ENCODE results near the gene MAGI2.

MAGI2 gene

DNA sequence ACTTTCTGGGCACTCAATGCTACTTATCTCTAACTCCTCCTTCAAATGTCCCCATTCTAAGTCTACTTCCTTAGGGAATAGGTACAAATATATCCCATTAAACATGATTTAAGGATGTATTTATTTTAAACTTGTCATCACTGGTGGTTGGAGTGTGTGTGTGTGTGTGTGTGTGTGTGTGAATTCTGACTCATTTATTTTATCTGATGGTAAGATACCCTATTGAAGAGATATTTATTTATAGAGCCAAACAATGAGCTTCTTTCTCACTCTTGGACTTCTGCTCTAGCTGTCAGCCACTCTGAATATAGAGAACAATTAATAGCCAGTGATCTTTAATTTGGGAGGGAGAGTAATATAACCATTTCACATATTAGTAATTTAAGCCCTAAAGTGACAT is 17.8 kb upstream of the MAGI2 start:
- no peak for DNase-seq
- no peak overlapping the region for H3K27ac ChIP-seq (ENCODE audit: insufficient read depth, low read length, poor library complexity, severe bottlenecking)
- no peaks in the 10 kb centered on the region for H3K27me3 ChIP-seq (replicated peaks; ENCODE audit: control insufficient read depth, insufficient read depth, low read length, poor library complexity, severe bottlenecking)
- no peaks in the 10 kb centered on the region for H3K4me1 ChIP-seq (ENCODE audit: control insufficient read depth, insufficient read depth, low read length, poor library complexity, severe bottlenecking)
- no peaks in the 10 kb centered on the region for H3K9me3 ChIP-seq (ENCODE audit: control insufficient read depth, low read length)
- no peaks in the 10 kb centered on the region for H3K36me3 ChIP-seq (ENCODE audit: control insufficient read depth, insufficient read depth, low read length)
- no peak overlapping the region for H3K4me3 ChIP-seq (ENCODE audit: insufficient read depth, low read depth, low read length, poor library complexity, severe bottlenecking)

DNA sequence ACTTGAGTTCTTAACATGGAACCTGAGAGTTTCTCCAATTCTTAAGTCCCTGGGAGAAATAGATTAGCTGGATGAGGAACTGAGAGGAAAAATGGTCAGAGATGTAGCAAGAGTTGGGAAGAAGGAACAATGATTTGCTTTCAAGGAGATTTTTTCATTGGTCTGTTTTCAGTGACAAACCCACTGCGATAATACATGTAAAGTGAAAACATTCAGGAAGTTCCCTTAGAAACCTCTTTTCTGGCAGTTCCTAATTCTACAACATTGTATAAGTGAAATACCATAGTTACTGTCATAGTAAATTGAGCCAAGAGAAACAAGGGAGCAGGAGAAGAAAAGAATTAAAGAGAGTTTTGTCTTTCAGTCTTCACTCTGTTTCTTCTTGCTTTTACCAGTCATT is 12.1 kb upstream of the MAGI2 start:
- H3K27me3 ChIP-seq (replicated peaks; ENCODE audit: control insufficient read depth, insufficient read depth, low read length, poor library complexity, severe bottlenecking): no peaks in the 10 kb centered on the region
- DNase-seq: no peak
- H3K4me1 ChIP-seq (ENCODE audit: control insufficient read depth, insufficient read depth, low read length, poor library complexity, severe bottlenecking): no peaks in the 10 kb centered on the region
- no peaks in the 10 kb centered on the region for H3K9me3 ChIP-seq (ENCODE audit: control insufficient read depth, low read length)
- H3K36me3 ChIP-seq (ENCODE audit: control insufficient read depth, insufficient read depth, low read length): no peaks in the 10 kb centered on the region
- H3K4me3 ChIP-seq (ENCODE audit: insufficient read depth, low read depth, low read length, poor library complexity, severe bottlenecking): no peak overlapping the region
- no peak overlapping the region for H3K27ac ChIP-seq (ENCODE audit: insufficient read depth, low read length, poor library complexity, severe bottlenecking)

DNA sequence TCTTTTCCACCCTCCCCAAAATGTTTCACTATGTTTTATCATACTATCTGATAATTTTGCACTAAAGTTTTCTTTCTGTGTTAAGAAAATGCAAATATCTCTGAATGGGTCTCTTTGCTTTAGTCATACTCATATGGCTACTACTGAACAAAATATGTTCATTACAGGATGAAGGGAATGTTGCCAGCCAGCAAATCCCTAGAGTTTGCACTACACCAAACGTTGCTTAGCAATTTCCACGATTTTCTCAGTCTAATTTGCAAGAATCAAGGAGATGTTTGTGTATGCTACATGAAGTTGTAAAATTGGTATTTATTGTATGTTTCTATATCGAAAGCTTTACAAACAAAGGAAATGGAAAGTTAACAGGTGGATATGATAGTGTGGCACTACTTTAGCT is 10.6 kb upstream of the MAGI2 start:
- Histone ChIP-seq H3K9me3 (ENCODE audit: control insufficient read depth, low read length) (no peaks in the 10 kb centered on the region), H3K4me1 (ENCODE audit: control insufficient read depth, insufficient read depth, low read length, poor library complexity, severe bottlenecking) (no peaks in the 10 kb centered on the region), H3K36me3 (ENCODE audit: control insufficient read depth, insufficient read depth, low read length) (no peaks in the 10 kb centered on the region), H3K27me3 (replicated peaks; ENCODE audit: control insufficient read depth, insufficient read depth, low read length, poor library complexity, severe bottlenecking) (no peaks in the 10 kb centered on the region), H3K4me3 (ENCODE audit: insufficient read depth, low read depth, low read length, poor library complexity, severe bottlenecking) (no peak overlapping the region), H3K27ac (ENCODE audit: insufficient read depth, low read length, poor library complexity, severe bottlenecking) (no peak overlapping the region)
- DNase-seq: no peak

DNA sequence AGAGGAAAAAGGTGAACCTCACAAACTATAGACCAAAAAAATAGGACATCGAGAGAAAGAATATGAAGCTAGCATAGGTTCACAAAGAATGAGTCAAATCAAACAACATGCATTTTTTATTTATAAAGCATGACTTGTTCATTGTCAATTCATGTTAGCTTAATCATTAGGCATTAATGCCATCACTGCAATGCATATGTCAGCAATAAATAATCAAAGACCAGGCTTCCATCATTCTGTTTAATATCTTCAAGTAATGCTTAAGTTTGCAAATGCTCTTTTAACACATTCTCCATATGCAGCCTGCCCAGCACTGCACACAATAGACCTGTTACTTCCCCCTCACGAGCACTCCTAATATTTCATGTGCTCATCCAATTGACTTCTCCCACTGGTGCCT is 8.9 kb upstream of the MAGI2 start:
- H3K4me3 ChIP-seq (ENCODE audit: insufficient read depth, low read depth, low read length, poor library complexity, severe bottlenecking): no peak overlapping the region
- no peak overlapping the region for H3K27ac ChIP-seq (ENCODE audit: insufficient read depth, low read length, poor library complexity, severe bottlenecking)
- H3K27me3 ChIP-seq (replicated peaks; ENCODE audit: control insufficient read depth, insufficient read depth, low read length, poor library complexity, severe bottlenecking): no peaks in the 10 kb centered on the region
- H3K9me3 ChIP-seq (ENCODE audit: control insufficient read depth, low read length): no peaks in the 10 kb centered on the region
- no peaks in the 10 kb centered on the region for H3K36me3 ChIP-seq (ENCODE audit: control insufficient read depth, insufficient read depth, low read length)
- no peak for DNase-seq
- no peaks in the 10 kb centered on the region for H3K4me1 ChIP-seq (ENCODE audit: control insufficient read depth, insufficient read depth, low read length, poor library complexity, severe bottlenecking)

DNA sequence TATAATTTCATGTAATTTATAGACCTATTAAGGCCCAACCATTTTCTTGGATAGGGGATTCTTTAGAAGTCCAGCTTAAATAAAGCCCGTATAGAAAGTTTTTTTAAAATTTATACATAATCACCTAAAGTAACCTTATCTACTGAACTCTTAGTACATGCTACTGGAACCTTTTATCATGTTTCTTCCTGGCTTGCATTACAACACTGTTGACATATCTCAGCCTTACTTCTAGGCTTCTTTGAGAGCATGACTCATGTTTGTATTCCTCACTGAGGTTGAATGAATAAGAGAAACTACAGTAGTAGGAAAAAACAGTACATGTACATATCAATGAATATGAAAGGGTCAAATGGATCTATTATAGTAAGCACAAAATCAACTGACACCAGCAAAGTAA is 8.2 kb upstream of the MAGI2 start:
- Histone ChIP-seq H3K27me3 (replicated peaks; ENCODE audit: control insufficient read depth, insufficient read depth, low read length, poor library complexity, severe bottlenecking) (no peaks in the 10 kb centered on the region), H3K9me3 (ENCODE audit: control insufficient read depth, low read length) (no peaks in the 10 kb centered on the region), H3K36me3 (ENCODE audit: control insufficient read depth, insufficient read depth, low read length) (no peaks in the 10 kb centered on the region), H3K4me1 (ENCODE audit: control insufficient read depth, insufficient read depth, low read length, poor library complexity, severe bottlenecking) (no peaks in the 10 kb centered on the region), H3K27ac (ENCODE audit: insufficient read depth, low read length, poor library complexity, severe bottlenecking) (no peak overlapping the region), H3K4me3 (ENCODE audit: insufficient read depth, low read depth, low read length, poor library complexity, severe bottlenecking) (no peak overlapping the region)
- no peak for DNase-seq

DNA sequence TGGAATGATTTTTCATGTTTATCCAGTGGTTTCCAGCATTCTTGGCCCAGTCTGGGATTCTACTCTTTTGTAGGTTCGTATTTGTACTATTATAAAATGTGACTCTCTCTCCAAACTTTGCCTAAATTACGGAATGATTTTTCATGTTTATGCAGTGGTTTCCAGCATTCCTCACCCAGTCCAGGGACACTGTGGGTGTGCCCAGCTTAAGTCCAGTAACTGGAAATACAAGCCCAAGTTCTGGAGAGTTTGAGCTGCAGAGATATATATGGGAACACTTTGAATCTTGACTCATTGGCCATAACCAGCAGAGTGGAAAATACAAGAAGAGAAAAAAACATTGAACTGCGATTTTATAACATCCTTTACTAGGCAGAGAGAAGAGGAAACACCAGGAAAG is 5.9 kb upstream of the MAGI2 start:
- Histone ChIP-seq H3K4me1 (ENCODE audit: control insufficient read depth, insufficient read depth, low read length, poor library complexity, severe bottlenecking) (no peaks in the 10 kb centered on the region), H3K4me3 (ENCODE audit: insufficient read depth, low read depth, low read length, poor library complexity, severe bottlenecking) (no peak overlapping the region), H3K9me3 (ENCODE audit: control insufficient read depth, low read length) (no peaks in the 10 kb centered on the region), H3K27me3 (replicated peaks; ENCODE audit: control insufficient read depth, insufficient read depth, low read length, poor library complexity, severe bottlenecking) (no peaks in the 10 kb centered on the region), H3K27ac (ENCODE audit: insufficient read depth, low read length, poor library complexity, severe bottlenecking) (no peak overlapping the region), H3K36me3 (ENCODE audit: control insufficient read depth, insufficient read depth, low read length) (no peaks in the 10 kb centered on the region)
- DNase-seq: no peak

DNA sequence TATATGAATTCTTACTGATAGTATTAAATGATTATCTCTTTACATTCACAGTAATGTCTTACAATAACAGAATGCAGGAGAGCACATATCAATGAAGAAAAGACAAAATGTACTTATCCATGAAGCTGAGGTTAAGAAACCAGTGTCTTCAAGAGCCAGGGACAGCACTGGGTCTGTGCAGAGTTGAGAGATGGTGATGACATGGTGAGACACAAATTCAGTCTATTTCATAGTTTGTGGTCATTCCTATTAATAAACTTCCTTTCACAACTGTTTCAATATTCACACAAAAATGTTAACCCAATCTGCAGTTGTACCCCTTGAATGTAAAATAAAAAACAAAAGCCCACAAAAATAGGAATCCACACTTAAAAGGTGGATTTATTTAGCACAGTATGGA is 5.3 kb upstream of the MAGI2 start:
- no peaks in the 10 kb centered on the region for H3K36me3 ChIP-seq (ENCODE audit: control insufficient read depth, insufficient read depth, low read length)
- no peak overlapping the region for H3K27ac ChIP-seq (ENCODE audit: insufficient read depth, low read length, poor library complexity, severe bottlenecking)
- H3K27me3 ChIP-seq (replicated peaks; ENCODE audit: control insufficient read depth, insufficient read depth, low read length, poor library complexity, severe bottlenecking): no peaks in the 10 kb centered on the region
- H3K4me1 ChIP-seq (ENCODE audit: control insufficient read depth, insufficient read depth, low read length, poor library complexity, severe bottlenecking): no peaks in the 10 kb centered on the region
- H3K9me3 ChIP-seq (ENCODE audit: control insufficient read depth, low read length): no peaks in the 10 kb centered on the region
- DNase-seq: no peak
- H3K4me3 ChIP-seq (ENCODE audit: insufficient read depth, low read depth, low read length, poor library complexity, severe bottlenecking): no peak overlapping the region

DNA sequence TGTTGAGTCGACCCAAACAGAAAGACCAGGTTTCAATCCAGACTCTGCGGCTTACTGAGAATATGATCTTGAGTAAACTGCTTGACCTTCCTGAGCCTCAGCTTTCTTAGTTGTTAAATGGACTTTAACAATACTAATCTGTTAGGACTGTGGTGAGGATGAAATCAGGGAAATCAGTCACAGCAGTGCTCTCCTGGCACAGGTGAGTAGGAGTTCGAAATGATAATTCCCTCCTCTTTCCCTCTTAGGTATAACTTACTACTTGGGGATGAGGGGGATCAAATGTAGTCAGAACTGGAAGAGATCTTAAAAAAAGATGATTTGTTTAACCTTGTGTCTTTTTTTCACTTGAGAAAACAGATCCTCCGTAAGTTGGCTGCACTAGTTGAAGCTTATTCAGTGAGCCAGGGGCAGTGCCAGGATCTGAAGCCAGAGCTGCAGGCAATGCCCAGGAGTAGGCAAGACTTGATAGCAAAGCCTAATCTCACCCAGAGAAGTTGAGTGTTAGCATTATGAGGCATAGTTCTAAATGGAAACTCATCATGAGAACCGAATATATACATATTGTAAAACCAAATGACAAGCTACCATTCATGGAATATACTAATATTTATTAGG is 1.8 kb upstream of the MAGI2 start:
- H3K9me3 ChIP-seq (ENCODE audit: control insufficient read depth, low read length): no peaks in the 10 kb centered on the region
- no peak for DNase-seq
- no peaks in the 10 kb centered on the region for H3K36me3 ChIP-seq (ENCODE audit: control insufficient read depth, insufficient read depth, low read length)
- no peak overlapping the region for H3K4me3 ChIP-seq (ENCODE audit: insufficient read depth, low read depth, low read length, poor library complexity, severe bottlenecking)
- no peaks in the 10 kb centered on the region for H3K4me1 ChIP-seq (ENCODE audit: control insufficient read depth, insufficient read depth, low read length, poor library complexity, severe bottlenecking)
- H3K27ac ChIP-seq (ENCODE audit: insufficient read depth, low read length, poor library complexity, severe bottlenecking): no peak overlapping the region
- H3K27me3 ChIP-seq (replicated peaks; ENCODE audit: control insufficient read depth, insufficient read depth, low read length, poor library complexity, severe bottlenecking): no peaks in the 10 kb centered on the region

DNA sequence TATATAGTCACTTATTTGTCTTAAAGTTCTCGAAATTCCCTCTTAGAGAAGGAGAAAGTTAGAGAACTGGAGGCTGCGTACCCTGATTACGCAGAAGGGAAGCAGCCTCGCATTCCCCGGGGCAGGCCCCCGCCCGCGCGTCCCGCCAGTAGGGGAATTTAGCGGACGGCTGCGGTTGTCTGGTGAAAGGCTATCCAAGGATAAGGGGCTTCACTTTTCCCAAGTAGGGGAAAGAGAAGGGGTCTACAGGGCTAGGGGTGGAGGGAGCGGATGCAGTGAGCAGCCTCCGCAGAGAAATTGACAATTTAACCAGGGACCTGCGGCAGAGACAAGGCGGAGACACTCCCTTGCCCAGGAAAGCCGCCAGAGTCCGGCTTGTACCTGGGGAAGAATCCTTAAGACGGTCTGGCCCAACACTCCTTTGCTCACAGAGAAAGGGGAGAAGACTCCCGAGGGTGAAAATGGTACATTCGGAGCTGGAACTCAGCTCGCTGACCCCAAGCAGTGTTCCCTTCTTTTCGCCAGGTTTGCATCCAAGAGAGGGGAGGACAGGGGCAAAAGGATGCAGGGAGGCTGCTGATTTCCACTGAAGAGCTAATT is 994 bp upstream of the MAGI2 start:
- Histone ChIP-seq H3K4me3 (ENCODE audit: insufficient read depth, low read depth, low read length, poor library complexity, severe bottlenecking) (no peak overlapping the region), H3K4me1 (ENCODE audit: control insufficient read depth, insufficient read depth, low read length, poor library complexity, severe bottlenecking) (no peaks in the 10 kb centered on the region), H3K27ac (ENCODE audit: insufficient read depth, low read length, poor library complexity, severe bottlenecking) (no peak overlapping the region), H3K36me3 (ENCODE audit: control insufficient read depth, insufficient read depth, low read length) (no peaks in the 10 kb centered on the region), H3K27me3 (replicated peaks; ENCODE audit: control insufficient read depth, insufficient read depth, low read length, poor library complexity, severe bottlenecking) (no peaks in the 10 kb centered on the region), H3K9me3 (ENCODE audit: control insufficient read depth, low read length) (no peaks in the 10 kb centered on the region)
- DNase-seq: no peak

DNA sequence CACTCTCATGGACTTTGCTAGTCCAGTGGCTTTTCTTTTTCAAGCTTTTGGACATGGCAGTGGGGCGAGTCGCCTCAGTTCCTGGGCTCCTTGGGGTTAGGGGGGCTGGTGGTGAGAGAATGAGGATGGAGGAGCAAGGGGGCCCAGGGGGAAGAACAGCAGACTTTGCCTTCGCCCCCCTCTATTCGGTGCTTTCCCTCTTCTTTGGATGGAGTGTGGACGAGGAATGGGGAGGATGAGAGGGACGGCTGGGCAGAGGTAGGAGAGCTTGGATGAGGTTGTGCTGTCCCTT is 255 bp downstream of the MAGI2 start:
- Histone ChIP-seq H3K27me3 (replicated peaks; ENCODE audit: control insufficient read depth, insufficient read depth, low read length, poor library complexity, severe bottlenecking) (no peaks in the 10 kb centered on the region), H3K4me1 (ENCODE audit: control insufficient read depth, insufficient read depth, low read length, poor library complexity, severe bottlenecking) (no peaks in the 10 kb centered on the region), H3K27ac (ENCODE audit: insufficient read depth, low read length, poor library complexity, severe bottlenecking) (no peak overlapping the region), H3K9me3 (ENCODE audit: control insufficient read depth, low read length) (no peaks in the 10 kb centered on the region), H3K4me3 (ENCODE audit: insufficient read depth, low read depth, low read length, poor library complexity, severe bottlenecking) (no peak overlapping the region), H3K36me3 (ENCODE audit: control insufficient read depth, insufficient read depth, low read length) (no peaks in the 10 kb centered on the region)
- no peak for DNase-seq
